SK-N-SH treated with all-trans-retinoic acid at 6 μM for 48 hours (cell line): ENCODE results near the gene NDUFA13.

ENCODE experiments used
- ATAC-seq: fragments of 200-7000 bp; cut with Tn5 transposase; 3 replicates; pipeline ENCODE4 v1.9.1; 2020; ENCODE audit warnings: mild to moderate bottlenecking, moderate library complexity
- ARNTL ChIP-seq: fragments of 450-650 bp; formaldehyde crosslinking; IDR thresholded peaks from 2 replicates; pipeline ENCODE4 v1.5.0; 2020; ENCODE audit warnings: low read depth, mild to moderate bottlenecking, moderate library complexity, borderline replicate concordance
- BACH2 ChIP-seq: fragments of 250-450 bp; sonication (Bioruptor Pico); IDR thresholded peaks from 2 replicates; pipeline ENCODE4 v1.9.0; 2021; ENCODE audit warnings: mild to moderate bottlenecking, borderline replicate concordance
- CSDC2 ChIP-seq: fragments of 250-450 bp; sonication (Bioruptor Pico); IDR thresholded peaks from 2 replicates; pipeline ENCODE4 v1.5.0; 2020; ENCODE audit warnings: mild to moderate bottlenecking, moderate library complexity
- ESRRG ChIP-seq: fragments of 250-450 bp; sonication (Bioruptor Pico); IDR thresholded peaks from 2 replicates; pipeline ENCODE4 v1.6.1; 2021; ENCODE audit warnings: mild to moderate bottlenecking
- GLIS3 ChIP-seq: fragments of 250-450 bp; sonication (Bioruptor Pico); IDR thresholded peaks from 2 replicates; pipeline ENCODE4 v1.5.0; 2020; ENCODE audit warnings: mild to moderate bottlenecking, moderate library complexity
- ISL1 ChIP-seq: fragments of 250-450 bp; sonication (Bioruptor Pico); IDR thresholded peaks from 2 replicates; pipeline ENCODE4 v2.1.2; 2022; ENCODE audit warnings: mild to moderate bottlenecking, moderate library complexity
- OSR1 ChIP-seq: fragments of 250-450 bp; sonication (Bioruptor Pico); IDR thresholded peaks from 2 replicates; pipeline ENCODE4 v1.8.0; 2022; ENCODE audit warnings: moderate library complexity, mild to moderate bottlenecking, inconsistent platforms
- PPARA ChIP-seq: fragments of 250-450 bp; sonication (Bioruptor Pico); IDR thresholded peaks from 2 replicates; pipeline ENCODE4 v1.5.0; 2020; ENCODE audit warnings: mild to moderate bottlenecking, borderline replicate concordance
- RARB ChIP-seq: fragments of 250-450 bp; sonication (Bioruptor Pico); IDR thresholded peaks from 2 replicates; pipeline ENCODE4 v1.8.0; 2021; ENCODE audit warnings: mild to moderate bottlenecking, moderate library complexity
- SNAI2 ChIP-seq: fragments of 250-450 bp; sonication (Bioruptor Pico); IDR thresholded peaks from 2 replicates; pipeline ENCODE4 v1.5.0; 2020; ENCODE audit warnings: mild to moderate bottlenecking, moderate library complexity
- TCF4 ChIP-seq: fragments of 250-450 bp; sonication (Bioruptor Pico); IDR thresholded peaks from 2 replicates; pipeline ENCODE4 v1.8.0; 2021; ENCODE audit warnings: mild to moderate bottlenecking, moderate library complexity, borderline replicate concordance
- TOX ChIP-seq: fragments of 250-450 bp; sonication (Bioruptor Pico); IDR thresholded peaks from 2 replicates; pipeline ENCODE4 v1.8.0; 2021; ENCODE audit warnings: mild to moderate bottlenecking, moderate library complexity, borderline replicate concordance
- ZC3H10 ChIP-seq: fragments of 250-450 bp; sonication (Bioruptor Pico); IDR thresholded peaks from 2 replicates; pipeline ENCODE4 v1.5.1; 2021; ENCODE audit warnings: mild to moderate bottlenecking, moderate library complexity
- ZFP3 ChIP-seq: fragments of 250-450 bp; sonication (Bioruptor Pico); IDR thresholded peaks from 2 replicates; pipeline ENCODE4 v1.5.0; 2020; ENCODE audit warnings: mild to moderate bottlenecking, moderate library complexity
- ZFP30 ChIP-seq: fragments of 450-650 bp; formaldehyde crosslinking; IDR thresholded peaks from 2 replicates; pipeline ENCODE4 v1.5.0; 2022; ENCODE audit warnings: mild to moderate bottlenecking, moderate library complexity
- ZNF8 ChIP-seq: fragments of 450-650 bp; formaldehyde crosslinking; IDR thresholded peaks from 2 replicates; pipeline ENCODE4 v1.5.0; 2020; ENCODE audit warnings: mild to moderate bottlenecking, moderate library complexity
- TF ChIP-seq, protein P1 (sequence below): fragments of 250-450 bp; sonication (Bioruptor Pico); IDR thresholded peaks from 2 replicates; pipeline ENCODE4 v1.5.1; 2020; ENCODE audit warnings: low read depth, mild to moderate bottlenecking, moderate library complexity
- TF ChIP-seq, protein P2 (sequence below): fragments of 250-450 bp; sonication (Bioruptor Pico); IDR thresholded peaks from 2 replicates; pipeline ENCODE4 v1.8.0; 2021; ENCODE audit warnings: low read depth, mild to moderate bottlenecking, moderate library complexity, borderline replicate concordance
- TF ChIP-seq, protein P3 (sequence below): fragments of 250-450 bp; sonication (Bioruptor Pico); IDR thresholded peaks from 2 replicates; pipeline ENCODE4 v1.5.1; 2021; ENCODE audit warnings: mild to moderate bottlenecking, moderate library complexity
- TF ChIP-seq, protein P4 (sequence below): fragments of 250-450 bp; sonication (Bioruptor Pico); IDR thresholded peaks from 2 replicates; pipeline ENCODE4 v1.5.0; 2020; ENCODE audit warnings: mild to moderate bottlenecking, moderate library complexity

Gene NDUFA13

DNA sequence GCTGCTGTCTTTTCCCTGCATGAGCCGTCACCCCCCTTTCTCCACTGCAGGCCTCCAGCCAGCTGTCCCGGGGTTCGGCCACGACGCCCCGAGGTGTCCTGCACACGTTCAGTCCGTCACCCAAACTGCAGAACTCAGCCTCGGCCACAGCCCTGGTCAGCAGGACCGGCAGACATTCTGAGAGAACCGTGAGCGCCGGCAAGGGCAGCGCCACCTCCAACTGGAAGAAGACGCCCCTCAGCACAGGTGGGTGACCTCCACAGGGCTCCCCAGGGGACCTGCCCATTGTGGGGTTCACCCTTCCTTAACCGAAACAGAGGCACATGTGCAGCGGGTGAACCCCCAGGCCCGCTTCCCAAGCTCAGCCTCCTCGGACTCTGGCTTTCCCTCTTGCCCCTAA is 13.7 kb upstream of the NDUFA13 start:
- TF ChIP-seq CSDC2 (no peak), PPARA (CRISPR knock-in tag) (no peak), ZFP3 (no peak), ZFP30 (CRISPR knock-in tag) (no peak), BACH2 (CRISPR knock-in tag) (no peak), ZNF8 (CRISPR knock-in tag) (no peak), ESRRG (CRISPR knock-in tag) (no peak), TCF4 (CRISPR knock-in tag) (no peak), OSR1 (no peak), ARNTL (CRISPR knock-in tag) (no peak), RARB (no peak), ZC3H10 (no peak), TOX (CRISPR knock-in tag) (no peak)
- TF ChIP-seq, protein P1, sequence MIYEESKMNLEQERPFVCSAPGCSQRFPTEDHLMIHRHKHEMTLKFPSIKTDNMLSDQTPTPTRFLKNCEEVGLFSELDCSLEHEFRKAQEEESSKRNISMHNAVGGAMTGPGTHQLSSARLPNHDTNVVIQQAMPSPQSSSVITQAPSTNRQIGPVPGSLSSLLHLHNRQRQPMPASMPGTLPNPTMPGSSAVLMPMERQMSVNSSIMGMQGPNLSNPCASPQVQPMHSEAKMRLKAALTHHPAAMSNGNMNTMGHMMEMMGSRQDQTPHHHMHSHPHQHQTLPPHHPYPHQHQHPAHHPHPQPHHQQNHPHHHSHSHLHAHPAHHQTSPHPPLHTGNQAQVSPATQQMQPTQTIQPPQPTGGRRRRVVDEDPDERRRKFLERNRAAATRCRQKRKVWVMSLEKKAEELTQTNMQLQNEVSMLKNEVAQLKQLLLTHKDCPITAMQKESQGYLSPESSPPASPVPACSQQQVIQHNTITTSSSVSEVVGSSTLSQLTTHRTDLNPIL (CRISPR knock-in tag), result no peak
- TF ChIP-seq, protein P2, sequence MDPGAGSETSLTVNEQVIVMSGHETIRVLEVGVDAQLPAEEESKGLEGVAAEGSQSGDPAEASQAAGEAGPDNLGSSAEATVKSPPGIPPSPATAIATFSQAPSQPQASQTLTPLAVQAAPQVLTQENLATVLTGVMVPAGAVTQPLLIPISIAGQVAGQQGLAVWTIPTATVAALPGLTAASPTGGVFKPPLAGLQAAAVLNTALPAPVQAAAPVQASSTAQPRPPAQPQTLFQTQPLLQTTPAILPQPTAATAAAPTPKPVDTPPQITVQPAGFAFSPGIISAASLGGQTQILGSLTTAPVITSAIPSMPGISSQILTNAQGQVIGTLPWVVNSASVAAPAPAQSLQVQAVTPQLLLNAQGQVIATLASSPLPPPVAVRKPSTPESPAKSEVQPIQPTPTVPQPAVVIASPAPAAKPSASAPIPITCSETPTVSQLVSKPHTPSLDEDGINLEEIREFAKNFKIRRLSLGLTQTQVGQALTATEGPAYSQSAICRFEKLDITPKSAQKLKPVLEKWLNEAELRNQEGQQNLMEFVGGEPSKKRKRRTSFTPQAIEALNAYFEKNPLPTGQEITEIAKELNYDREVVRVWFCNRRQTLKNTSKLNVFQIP (CRISPR knock-in tag), result no peak
- ATAC-seq, result no peak

DNA sequence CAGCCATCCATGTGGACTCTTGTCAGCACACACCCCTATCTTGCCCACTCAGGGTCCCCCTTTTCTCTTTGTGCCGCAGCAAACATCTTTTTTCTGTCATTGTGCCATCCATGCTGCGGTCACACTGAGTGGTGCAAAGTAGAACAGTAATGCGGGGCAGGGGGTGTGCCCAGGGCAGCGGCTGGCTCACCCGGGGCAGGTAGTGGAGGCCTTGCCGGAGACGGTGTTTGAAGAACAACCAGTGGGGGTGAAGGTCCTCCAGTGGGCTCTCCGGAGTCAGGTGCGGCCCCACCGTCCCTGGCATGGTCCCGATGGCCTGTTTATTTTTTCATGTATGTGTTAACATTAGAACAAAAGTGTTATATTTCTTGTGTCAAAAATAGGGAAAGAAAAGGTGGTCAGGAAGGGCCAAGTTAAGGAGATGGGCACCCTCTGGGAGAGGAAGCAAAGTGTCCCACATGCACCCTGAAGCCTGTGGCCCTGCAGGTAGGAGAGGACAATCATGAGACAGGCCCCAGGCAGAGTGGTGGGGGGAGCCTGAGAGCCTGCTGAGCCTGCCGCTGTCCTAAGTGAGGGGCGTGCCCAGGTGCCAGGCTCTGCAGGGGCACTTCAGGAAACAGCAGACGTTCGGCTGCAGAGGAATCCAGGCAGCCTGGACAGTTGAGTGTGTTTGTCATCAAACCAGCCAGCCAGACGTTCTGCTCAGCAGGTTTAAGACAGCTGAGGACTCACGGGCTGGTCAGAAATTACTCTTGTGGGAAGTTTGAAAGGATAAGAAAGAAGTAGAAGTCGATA is 13.0 kb upstream of the NDUFA13 start:
- no peak for ATAC-seq
- TF ChIP-seq GLIS3 (CRISPR knock-in tag), result no peak
- no peak for TF ChIP-seq ISL1 (CRISPR knock-in tag)
- no peak for TF ChIP-seq CSDC2
- TF ChIP-seq, protein P3, sequence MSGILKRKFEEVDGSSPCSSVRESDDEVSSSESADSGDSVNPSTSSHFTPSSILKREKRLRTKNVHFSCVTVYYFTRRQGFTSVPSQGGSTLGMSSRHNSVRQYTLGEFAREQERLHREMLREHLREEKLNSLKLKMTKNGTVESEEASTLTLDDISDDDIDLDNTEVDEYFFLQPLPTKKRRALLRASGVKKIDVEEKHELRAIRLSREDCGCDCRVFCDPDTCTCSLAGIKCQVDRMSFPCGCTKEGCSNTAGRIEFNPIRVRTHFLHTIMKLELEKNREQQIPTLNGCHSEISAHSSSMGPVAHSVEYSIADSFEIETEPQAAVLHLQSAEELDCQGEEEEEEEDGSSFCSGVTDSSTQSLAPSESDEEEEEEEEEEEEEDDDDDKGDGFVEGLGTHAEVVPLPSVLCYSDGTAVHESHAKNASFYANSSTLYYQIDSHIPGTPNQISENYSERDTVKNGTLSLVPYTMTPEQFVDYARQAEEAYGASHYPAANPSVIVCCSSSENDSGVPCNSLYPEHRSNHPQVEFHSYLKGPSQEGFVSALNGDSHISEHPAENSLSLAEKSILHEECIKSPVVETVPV (CRISPR knock-in tag), result no peak
- no peak for TF ChIP-seq OSR1
- TF ChIP-seq BACH2 (CRISPR knock-in tag), result no peak
- no peak for TF ChIP-seq ZC3H10
- TF ChIP-seq, protein P2 (CRISPR knock-in tag), result no peak
- TF ChIP-seq TOX (CRISPR knock-in tag), result no peak
- TF ChIP-seq, protein P4, sequence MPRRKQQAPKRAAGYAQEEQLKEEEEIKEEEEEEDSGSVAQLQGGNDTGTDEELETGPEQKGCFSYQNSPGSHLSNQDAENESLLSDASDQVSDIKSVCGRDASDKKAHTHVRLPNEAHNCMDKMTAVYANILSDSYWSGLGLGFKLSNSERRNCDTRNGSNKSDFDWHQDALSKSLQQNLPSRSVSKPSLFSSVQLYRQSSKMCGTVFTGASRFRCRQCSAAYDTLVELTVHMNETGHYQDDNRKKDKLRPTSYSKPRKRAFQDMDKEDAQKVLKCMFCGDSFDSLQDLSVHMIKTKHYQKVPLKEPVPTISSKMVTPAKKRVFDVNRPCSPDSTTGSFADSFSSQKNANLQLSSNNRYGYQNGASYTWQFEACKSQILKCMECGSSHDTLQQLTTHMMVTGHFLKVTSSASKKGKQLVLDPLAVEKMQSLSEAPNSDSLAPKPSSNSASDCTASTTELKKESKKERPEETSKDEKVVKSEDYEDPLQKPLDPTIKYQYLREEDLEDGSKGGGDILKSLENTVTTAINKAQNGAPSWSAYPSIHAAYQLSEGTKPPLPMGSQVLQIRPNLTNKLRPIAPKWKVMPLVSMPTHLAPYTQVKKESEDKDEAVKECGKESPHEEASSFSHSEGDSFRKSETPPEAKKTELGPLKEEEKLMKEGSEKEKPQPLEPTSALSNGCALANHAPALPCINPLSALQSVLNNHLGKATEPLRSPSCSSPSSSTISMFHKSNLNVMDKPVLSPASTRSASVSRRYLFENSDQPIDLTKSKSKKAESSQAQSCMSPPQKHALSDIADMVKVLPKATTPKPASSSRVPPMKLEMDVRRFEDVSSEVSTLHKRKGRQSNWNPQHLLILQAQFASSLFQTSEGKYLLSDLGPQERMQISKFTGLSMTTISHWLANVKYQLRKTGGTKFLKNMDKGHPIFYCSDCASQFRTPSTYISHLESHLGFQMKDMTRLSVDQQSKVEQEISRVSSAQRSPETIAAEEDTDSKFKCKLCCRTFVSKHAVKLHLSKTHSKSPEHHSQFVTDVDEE (CRISPR knock-in tag), result no peak
- TF ChIP-seq ZFP3, result no peak
- TF ChIP-seq ESRRG (CRISPR knock-in tag), result no peak
- TF ChIP-seq ZFP30 (CRISPR knock-in tag), result no peak
- TF ChIP-seq SNAI2 (CRISPR knock-in tag), result no peak
- TF ChIP-seq, all 23 proteins: peak for 0
